Measurements from ENCODE around the gene PXDC1.
"Not testable (repeated sequence)": the region's sequence is repeated elsewhere in the genome, so short reads cannot be mapped to it uniquely, and the experiment has no call there.

Gene PXDC1

DNA sequence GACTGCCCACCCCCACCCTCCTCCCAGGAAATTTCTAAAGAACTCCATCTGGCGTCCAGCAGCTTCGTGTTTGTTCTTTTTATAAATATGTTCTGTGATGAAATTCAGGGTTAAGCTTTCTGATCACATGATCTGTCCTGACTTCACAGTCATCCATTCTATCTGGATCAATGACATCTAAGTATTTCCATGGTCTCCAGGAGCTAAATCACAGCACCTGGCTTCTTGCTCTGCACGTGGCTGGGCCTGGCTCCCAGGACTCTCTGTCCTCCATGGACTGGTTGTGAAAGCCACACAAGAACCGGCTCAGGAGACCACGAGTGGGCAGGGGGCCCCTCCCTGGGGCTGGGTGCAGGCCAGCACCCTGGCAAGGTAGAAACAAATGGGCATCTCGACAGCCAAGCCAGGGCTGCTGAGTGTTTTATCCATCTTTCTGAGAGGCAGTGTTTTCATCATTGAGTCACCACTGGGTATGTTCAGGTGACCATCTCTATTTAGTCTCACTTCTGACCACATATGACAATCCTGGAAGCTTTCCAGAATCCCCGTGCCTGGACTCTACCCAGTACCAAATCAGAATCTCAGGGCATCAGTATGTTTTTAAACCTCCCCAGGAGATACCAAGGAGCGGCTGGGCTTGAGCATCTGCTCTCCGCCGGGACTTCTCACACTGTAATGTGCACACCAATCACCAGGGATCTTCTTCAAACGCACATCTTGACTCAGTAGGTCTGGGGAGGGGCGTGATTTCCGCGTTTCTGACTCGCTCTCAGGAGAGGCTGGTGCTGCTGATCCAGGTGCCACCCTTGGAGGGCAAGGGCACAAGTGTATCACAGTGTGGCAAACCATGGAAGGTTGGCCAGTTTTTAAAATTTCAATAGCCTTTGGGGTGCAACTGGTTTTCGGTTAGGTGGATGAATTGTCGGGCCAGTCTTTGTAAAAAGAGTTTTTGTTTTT is 31.6 kb upstream of the PXDC1 start:
- DNase-seq: no peak

DNA sequence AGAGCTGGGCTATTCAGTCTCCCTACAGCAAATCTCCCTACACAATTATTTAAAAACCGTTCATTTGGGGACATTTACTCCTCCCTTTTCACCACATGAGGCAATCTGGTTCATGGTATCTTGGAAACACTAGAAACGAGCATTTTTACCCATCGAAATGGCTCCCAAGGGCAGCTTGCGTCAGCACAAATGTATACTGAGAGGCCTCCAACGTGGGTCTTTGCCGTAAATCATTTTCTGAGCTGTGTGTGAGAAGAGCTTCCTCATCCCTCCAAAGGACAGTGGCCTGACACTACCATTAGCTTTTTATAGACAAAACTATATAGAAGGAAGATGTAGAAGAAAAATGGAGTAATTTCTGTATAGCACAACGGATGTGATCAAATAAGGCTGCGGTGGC is 30.0 kb upstream of the PXDC1 start:
- DNase-seq: no peak

DNA sequence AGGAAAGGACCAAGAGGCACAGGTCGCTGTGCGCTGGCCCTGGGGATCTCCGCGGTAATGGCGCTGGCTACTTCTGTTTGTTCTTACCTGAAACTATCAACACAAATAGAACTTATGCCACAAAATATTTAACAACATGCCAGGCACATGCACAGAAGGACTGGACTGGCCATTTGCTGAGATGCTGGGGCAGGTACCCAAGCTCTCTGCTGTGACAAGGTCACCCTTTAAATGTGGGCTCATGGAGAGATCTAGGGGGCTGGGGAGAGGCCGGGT is 28.0 kb upstream of the PXDC1 start:
- DNase-seq: no peak

DNA sequence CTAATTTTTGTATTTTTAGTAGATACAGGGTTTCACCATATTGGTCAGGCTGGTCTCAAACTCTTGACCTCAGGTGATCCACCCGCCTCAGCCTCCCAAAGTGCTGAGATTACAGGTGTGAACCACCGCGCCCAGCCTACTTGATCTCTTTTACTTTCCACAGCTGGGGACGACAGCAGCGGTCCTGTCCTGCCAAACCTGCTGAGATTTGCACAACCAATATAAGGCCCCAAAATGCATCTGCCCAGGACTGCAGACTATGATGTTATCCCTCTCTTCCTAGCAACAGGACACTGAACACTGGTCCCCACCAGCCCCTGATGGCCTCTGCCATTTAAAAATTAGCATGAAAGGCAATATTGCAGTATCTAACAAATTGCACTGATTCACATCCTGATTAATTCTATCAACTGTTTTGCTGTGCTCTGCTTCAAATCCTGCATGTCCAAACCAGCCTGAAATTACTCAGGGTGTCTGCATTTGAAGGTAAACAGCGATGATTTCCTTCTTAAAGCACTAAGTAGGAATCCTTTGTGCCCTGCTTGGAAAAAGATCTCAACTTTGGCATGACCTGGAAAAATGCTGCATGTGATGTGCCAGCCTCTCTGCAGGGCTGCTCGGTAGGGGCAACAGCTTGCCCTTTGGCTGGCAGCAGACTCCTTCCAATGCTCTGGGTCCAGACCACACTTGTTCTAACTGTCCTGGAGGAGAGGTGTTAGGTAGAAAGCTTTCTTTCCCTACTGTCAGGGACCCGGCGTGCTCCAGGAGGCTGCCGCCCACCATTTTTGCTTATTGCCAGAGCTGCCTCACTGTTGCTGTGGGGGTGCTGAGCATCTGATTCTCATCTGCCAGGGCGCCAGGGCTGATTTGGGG is 27.4 kb upstream of the PXDC1 start:
- DNase-seq: no peak

DNA sequence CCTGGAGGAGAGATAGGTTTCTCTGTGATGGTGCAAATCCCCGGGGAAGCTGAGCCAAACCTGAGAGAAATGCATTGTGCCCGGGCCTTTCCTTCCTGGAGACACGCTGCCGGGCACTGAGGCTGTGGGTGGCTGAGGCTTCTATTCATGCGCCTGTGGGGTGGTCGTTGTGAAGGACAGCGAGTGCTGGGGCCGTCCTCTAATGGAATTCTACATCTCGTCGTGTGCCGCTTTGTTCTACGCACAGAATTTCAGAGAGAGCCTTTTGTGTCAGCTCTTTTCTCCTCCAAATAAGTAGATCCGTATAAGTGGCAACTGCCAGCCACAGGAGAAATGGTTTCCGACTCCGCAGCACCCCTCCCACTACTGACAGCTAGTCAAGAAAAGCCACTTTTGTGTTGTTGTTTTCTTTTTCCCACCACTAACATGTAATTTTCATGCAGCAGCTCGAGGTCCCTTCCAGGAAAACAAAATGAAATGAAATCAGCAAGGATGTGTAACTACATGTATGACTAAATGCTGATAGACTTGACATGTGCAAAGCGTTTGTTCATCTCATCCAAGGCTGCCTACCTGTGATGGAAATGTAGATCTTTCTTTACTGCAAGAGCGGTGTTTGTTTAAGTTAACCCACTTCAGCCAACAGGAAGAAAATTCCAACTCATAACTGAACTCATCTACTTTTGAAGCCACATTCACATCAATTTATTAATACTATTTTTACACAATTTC is 26.4 kb upstream of the PXDC1 start:
- no peak for DNase-seq

DNA sequence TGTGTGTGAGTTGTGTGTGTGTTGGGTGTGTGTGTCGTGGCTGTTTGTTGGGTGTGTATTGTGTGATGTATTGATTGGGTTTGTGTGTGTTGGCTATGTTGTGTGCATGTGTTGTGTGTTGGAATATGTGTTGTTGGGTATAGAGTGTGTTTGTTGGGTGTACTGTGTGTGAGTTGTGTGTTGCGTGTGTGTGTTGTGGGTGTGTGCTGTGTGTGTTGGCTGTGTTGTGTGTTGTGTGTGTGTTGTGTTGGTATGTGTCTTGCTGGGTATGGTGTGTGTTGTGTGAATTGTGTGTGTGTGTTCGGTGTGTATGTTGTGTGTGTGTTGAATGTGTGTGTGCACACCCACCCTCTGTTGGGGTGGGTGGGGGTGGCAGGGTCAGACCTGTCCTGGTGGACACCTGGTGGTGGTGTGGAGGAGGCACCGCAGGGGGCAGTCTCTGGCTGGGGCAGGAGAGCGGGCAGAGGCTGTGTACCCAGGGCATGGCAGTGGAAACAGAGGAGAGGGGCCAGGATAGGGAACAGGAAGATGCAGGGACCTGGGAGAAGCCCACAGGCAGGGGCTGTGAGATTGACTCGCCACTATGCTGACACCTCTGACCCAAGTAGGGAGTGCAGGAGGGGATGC is 25.5 kb upstream of the PXDC1 start:
- DNase-seq: no peak

DNA sequence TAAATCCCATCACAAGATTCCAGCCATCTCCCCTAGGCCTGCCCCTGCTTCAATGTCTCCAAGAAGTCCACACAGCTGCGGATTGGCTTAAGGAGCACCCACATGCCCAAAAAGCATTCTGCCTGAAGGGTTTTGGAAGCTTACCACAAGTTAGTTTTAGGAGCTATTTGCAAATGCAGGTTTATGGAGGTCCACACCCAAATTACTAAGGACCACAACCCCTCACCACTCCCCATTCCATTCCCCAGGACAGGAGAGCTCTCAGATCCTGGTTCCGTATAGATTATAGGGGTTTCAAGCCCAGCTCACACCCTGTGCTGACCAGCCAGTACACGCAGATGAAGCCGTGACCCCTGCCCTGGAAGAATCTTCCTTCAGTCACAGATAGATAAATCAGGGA is 24.3 kb upstream of the PXDC1 start:
- no peak for DNase-seq

DNA sequence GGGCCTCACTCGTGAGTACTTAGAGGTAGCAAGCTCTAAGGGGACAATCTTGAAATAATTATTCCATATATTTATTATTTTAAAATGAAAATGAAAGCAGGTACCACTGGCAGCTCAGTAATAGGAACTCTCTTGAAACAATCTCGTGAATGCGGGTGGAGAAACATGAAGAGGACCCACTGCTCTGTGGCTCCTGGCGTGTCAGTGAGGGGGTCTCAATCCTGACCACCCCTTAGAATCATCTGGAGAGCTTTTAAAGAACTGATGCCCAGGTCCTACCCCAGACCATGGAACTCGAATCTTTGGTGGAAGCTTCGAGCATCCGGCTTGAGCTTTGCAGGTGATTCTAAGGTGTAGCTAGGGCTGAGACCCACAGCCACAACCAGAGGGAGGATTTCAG is 23.9 kb upstream of the PXDC1 start:
- DNase-seq: no peak

DNA sequence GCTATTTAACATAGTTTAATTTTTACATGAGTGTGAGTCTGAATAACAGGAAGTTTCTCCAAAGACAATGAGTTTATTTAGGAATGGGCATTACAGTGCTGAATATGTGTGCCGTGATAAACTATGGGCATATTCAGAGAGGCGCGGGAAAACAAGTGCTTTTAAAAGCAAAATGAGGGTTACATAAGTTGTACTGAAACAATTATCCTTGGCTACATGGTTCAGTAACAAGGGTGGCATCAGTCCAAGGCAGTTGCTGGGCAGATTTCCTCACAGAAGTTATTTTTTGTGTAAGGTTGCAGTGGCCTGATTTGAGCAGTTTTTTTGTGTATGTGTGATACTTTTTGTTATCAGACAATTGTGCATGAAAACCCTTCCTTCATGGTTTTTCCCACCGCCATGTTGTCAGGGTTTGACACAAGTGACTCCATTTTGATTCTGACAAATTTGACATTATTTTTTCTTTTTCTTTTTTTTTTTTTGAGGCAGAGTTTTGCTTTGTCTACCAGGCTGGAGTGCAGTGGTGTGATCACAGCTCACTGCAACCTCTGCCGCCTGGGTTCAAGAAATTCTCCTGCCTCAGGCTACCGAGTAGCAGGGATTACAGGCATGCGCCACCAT is 22.3 kb upstream of the PXDC1 start:
- no peak for DNase-seq

DNA sequence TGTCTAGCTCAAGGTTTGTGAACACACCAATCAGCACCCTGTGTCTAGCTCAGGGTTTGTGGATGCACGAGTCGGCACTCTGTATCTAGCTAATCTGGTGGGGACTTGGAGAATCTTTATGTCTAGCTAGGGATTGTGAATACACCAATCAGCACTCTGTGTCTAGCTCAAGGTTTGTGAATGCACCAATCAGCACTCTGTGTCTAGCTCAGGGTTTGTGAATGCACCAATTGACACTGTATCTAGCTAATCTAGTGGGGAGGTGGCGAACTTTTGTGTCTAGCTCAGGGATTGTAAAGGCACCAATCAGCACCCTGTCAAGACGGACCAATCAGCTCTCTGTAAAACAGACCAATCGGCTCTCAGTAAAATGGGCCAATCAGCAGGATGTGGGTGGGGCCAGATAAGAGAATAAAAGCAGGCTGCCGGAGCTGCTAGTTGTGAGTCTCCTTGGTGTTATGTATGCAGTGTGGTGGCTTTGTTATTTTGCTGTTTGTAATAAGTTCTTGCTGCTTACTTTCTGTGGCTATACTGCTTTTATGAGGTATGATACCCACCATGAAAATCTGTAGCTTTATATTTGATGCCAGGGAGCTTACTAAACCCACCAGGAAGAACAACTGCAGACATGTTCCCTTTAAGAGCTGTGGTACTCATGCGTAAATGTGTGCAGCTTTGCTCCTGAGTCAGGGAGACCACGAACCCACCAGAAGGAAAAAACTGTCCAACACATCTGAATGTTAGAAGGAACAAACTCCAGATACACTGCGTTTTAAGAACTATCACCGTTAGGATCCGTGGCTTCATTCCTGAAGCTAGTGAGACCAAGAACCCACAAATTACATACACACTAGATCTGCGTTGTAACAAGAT is 20.9 kb upstream of the PXDC1 start:
- not testable (repeated sequence) for DNase-seq

DNA sequence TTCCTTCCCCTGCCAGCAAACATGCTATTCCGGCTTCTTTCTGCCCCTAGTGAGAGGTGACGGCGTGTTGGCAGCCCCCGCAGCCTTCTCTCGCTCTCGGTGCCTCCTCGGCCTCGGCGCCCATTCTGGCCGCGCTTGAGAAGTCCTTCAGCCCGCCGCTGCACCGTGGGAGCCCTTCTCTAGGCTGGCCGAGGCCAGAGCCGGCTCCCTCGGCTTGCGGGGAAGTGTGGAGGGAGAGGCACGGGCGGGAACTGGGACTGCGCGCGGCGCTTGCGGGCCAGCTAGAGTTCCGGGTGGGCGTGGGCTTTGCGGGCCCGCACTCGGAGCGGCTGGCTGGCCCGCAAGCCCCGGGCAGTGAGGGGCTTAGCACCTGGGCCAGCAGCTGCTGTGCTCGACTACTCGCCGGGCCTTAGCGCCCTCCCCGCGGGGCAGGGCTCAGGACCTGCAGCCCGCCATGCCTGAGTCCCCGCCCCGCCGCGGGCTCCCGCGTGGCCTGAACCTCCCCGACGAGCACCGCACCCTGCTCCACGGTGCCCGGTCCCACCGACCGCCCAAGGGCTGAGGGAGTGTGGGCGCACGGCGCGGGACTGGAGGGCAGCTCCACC is 20.0 kb upstream of the PXDC1 start:
- no peak for DNase-seq

DNA sequence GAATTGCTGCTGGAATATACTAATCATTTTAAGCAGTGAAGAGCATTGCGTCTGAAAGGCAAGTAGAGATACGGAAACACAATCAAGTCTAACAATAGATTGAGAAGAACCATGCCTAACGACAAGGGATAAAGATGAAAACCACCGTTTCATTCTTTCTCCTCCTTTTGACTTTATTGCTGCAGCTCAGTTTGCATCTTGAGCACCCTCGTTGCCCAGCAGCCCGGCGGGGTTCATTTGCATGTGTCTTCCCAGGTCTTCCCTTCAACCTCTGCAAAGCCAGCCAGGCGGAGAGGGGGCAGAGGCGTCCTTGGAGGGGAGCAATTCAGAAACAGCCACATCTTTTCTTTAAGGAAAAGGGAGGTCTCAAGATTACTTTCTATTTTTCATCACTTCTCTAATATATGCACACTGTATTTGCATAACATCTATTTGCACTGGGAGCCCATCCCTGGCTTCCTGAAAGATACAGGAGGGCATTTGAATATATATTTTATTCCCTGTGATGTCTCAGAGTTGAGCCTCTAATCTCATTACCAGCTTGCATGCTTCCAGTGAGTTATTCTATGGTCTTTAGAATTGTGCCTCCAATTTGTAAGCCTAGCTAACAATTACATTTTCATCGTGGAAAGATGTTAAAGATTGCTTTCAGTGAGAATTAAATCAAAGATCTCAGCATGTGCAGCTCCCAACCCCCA is 18.7 kb upstream of the PXDC1 start:
- no peak for DNase-seq

DNA sequence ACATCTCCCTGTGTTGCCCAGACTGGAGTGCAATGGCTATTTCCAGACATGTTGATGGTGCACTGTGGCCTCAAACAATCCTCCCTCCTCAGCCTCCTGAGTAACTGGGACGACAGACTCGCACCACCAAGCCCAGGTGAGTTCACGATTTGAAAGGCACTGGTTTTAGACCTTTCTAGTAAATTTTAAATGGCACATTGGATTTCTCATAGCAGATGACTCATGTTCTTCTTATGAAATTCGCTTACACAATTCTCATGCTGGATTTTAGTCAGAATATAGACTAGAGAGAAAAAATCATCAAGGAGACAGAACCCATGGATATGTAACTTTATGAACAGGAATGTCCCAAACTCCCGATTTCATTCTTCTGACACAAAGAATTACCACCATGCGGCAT is 18.1 kb upstream of the PXDC1 start:
- DNase-seq: no peak

DNA sequence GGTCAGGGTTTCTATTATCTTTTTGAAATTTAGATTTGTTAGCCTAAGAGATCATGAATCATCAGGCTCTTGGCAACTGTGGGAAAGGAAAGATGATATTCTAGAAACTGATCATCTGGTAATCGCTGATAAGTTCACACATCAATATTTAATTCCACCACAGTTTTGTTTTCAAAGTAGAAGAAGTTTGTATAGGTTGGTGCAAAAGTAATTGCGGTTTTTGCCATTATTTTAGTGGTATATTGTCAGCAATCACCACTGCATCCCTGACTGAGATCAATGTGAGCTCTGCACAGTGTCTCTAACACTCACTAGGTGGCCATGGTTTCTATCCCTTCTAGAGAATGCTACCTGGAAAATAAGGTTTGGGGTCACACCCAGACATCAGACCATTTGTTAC is 17.0 kb upstream of the PXDC1 start:
- DNase-seq: no peak

DNA sequence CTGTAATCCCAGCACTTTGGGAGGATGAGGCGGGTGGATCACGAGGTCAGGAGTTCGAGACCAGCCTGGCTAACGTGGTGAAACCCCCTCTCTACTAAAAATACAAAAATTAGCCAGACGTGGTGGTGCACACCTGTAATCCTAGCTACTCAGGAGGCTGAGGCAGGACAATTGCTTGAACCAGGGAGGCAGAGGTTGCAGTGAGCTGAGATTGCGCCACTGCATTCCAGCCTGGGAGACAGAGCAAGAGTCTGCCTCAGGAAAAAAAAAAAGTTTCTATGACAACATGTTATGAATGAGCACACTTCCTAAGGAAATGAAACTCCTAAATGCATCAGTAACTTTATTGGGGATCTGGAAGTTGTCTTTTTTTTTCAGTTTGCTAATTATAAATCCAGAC is 16.0 kb upstream of the PXDC1 start:
- DNase-seq: not testable (repeated sequence)

DNA sequence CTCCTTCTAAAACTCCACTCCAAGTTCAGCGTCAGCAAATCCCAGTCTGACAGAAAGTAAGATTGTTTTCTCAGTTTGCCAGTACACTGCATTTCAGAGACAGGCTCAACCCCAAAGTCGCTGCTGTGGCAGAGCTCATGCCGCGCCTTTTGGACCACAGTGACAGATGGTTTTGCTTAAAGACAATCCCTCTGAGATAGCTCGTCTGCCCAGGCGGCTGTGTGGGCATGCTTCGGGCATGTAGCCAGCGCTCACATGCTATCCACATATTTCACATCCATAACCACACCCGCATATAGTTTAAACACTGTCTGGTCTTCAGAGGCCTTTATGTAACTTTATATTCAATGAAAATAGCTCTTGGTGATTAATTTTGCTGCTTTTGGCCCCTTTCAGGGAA is 14.7 kb upstream of the PXDC1 start:
- DNase-seq: no peak

DNA sequence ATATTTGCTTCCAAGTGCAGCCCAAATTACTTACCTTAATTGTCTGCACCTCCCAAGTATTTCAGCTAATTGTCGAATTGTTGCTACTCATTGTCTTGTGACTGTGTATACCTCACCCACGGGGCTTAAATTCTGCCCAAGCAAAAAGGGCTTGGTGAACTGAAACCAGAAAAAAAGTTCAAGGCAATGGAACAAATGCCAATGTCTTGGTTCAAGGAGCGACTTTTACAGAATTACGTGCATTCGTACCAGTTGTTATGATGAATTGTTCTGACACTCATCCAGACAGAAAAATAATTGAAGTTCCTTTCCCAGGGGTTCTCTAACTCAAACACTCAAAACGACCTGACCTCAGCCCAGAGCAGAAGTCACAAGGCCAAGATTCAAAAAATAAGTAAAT is 13.9 kb upstream of the PXDC1 start:
- DNase-seq: no peak

DNA sequence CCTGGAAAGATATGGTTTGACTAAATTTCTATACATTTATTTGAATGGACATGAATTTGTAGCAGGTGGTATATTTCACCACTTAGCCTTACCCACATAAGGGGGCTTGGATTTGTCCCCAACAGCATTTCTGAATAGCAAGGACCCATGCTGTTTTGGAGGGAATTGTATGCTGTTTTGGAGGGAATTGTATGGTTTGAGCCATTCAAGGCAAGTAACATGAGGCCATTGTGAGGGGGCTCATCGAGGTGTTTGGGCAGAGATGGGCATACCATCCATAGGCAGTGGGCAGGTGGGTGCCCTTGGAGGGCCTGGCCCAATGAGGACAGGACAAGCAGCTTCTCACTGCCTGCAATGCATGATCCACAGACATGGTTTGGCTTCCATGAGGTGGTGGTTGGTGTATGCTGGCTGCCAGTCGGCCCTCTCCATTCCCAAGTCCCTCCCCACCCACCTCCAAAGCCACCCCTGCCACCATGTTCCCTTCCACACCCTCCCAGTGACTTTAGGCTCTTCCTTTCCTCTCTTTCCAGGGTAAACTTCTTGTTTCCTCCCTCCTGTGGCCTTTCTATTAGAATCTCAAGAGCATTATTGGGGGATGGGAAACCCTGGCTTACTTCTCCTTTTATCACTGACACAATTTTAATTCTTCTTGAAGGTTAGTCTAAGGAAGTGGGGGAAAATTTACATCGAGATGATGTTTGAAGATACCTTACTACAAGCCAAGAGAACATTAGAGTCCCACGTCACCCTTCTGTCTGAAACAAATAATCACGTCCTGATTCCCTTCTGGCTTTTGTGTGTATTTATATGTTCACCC is 13.2 kb upstream of the PXDC1 start:
- DNase-seq: no peak

DNA sequence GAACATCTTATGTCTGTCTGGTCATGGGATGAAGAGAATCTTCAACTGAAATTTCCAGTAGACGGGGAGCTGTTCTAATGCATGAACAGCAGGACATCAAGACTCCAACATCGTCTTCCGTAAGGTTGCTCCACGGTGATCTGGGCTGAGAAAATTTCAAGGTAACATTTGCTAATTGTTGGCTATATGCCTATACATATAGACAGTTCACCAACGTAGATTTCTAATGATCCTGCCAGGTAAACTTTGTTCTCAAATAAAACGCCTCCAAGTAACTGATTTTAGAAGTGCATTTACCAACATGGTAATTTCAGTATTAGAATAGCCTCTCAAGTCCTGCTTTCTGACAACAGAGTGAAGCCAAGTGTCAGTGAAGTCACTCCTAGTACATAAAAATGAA is 11.3 kb upstream of the PXDC1 start:
- DNase-seq: no peak

DNA sequence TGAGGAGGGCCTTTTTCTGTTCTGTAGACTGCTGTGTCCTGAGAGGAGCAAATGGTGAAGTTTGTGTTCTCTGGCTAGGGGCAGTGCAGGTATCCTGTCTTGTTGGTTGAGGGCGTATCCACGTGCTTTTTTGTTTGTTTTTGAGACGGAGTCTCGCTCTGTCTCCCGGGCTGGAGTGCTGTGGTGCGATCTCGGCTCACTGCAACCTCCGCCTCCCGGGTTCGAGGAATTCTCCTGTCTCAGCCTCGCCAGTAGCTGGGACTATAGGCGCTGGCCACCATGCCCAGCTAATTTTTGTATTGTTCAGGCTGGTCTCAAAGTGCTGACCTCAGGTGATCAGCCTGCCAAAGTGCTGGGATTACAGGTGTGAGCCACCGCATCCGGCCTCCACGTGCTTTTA is 10.8 kb upstream of the PXDC1 start:
- DNase-seq: no peak
